ENCODE results near the gene HCN4. TPM values are rescaled to one million over a fixed set of nuclear protein-coding genes. Genes with fewer than 3 reads are reported as not detected.

The HCN4 gene
- polyA plus RNA-seq, 1 donor, result 1.2 TPM

GRCh38 chr15:73296609-73297353 lies 72.0 kb downstream of the HCN4 start:
- DNase-seq, result no peak

GRCh38 chr15:73295630-73296286 lies 73.0 kb downstream of the HCN4 start:
- DNase-seq, result no peak

GRCh38 chr15:73293773-73294172 lies 75.0 kb downstream of the HCN4 start:
- no peak for DNase-seq

GRCh38 chr15:73291441-73291840 lies 77.3 kb downstream of the HCN4 start:
- DNase-seq, result no peak

- no peak for DNase-seq
Measured at GRCh38 chr15:73287019-73287418, 81.7 kb downstream of the HCN4 start.

GRCh38 chr15:73286311-73286710 lies 82.4 kb downstream of the HCN4 start:
- no peak for DNase-seq

GRCh38 chr15:73284090-73284716 lies 84.6 kb downstream of the HCN4 start:
- no peak for DNase-seq

- no peak for DNase-seq
Measured at GRCh38 chr15:73283366-73283962, 85.3 kb downstream of the HCN4 start.

- DNase-seq, result no peak
Measured at GRCh38 chr15:73282567-73283365, 86.0 kb downstream of the HCN4 start.

- DNase-seq, result no peak
Measured at GRCh38 chr15:73275862-73276261, 92.9 kb downstream of the HCN4 start.

- DNase-seq, result peak; percentile 61
Measured at GRCh38 chr15:73273181-73274002, 95.4 kb downstream of the HCN4 start.

GRCh38 chr15:73270366-73271097 lies 98.2 kb downstream of the HCN4 start:
- DNase-seq, result no peak

Other genes with a start within 250 kb of the HCN4 start
- gene REC114, start 74.2 kb upstream of the HCN4 start, polyA plus RNA-seq (ENCODE audit: insufficient read length), result not detected